DMS 273 (cell line): ENCODE results near the gene CBX4.

Experiments used
- DNase-seq: peaks from one replicate; lab custom pipeline; 2025; ENCODE audit not compliant: unreplicated experiment; lab: John Stamatoyannopoulos, UW

Gene CBX4

DNA sequence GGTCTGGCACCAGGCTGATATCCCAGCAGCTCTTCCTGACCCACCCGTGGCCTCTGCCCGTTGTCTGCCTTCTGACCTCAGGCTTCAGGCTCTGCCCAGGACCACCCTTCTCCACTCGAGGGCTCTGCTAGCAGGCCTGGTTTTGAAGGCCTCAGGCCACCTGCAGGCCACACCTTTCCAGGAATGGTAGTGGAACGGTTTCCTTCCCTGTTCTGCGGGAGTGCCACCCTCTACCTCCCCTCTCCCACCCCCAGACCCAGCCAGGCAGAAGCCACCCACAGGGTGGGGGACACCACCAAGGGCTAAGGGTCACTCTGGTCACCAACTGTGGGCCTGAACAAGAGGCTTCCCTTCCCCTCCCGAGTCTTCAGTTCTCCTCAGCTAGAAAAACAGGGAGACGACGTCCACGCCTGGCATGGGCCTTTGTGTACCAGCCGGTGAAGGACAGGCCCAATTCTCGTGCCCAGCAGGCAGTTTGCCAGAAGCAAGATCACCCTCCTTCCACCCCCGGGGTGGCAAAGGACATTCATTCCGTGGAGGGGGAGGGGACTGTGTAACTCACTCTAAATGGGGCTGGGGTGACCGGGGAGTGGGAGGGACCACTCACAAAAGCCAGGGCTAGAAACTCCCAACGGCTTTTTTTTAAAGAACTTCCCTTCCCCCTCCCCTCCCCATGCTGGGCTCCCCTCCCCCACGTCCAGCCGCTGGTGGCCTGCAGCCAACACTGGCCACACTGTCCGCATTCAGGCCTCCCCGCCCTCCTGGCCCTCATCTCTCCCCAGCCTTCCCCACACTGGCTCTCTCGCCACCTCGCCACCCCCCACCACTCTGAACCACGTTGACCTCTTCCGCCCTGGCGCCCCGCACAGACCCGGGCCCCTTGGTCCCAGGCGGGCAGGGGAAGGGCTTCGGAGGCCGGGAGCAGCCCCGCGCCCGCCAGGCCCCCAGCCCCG lies 7.7 kb downstream of the CBX4 start:
- no peak for DNase-seq

DNA sequence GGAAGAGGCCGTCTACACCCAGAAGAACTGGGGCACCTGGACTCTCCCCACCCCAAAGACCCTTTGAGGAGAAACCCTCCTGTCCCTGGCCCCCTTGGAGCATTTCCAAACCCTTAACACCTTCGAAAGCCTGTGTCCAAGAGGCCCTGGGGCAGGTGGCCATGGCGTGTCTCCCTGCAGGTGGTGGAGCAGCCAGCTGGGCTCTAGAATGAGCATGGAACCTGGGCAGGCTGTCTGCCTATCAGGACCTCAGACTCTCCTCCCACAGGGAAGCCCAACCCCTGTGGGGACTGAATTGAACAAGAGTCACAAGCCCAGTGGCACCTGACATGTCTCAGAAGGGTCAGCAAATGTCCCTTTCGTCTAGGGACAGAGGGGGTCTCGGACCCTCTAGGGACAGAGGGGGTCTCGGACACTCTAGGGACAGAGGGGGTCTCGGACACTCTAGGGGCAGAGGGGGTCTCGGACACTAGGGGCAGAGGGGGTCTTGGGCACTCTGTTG lies 8.4 kb downstream of the CBX4 start:
- DNase-seq: peak; percentile 43

DNA sequence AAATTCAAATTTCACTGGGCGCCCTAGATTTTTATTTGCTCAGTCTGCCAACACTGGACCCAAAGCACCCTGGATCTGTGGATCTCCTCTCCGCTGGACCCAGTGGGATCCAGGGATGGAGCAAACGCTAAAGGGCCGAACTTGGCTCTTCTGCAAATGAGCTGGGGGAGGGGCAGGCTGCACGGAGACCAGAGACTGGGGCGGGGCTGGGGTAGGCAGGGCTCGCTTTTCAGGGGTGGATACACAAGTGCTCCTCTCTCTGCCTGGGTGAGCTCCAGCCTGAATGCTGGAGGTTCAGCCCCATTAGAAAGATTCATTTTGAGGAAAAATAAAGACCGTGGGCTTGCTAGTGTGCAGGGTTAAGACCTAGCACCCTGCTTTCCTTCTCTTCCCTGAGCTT lies 8.9 kb downstream of the CBX4 start:
- no peak for DNase-seq

DNA sequence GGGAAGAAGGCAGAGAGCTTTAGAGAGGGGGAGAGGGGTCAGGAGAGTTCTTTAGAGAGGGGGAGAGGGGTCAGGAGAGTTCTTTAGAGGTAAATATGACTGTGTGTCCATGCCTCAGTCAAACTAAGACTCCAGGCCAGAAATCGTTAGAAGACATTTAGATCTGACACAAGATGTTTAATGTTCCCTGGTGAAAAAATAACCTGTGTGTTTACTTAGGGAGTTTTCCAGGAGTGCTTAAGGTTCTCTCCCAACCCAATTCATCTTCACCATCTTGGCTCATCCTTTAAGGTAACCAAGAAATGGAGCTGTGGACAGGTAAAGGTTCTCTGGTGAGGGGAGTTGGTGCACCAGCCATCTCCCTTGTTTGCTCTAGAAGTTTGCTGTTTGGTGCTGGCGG lies 9.8 kb downstream of the CBX4 start:
- no peak for DNase-seq

DNA sequence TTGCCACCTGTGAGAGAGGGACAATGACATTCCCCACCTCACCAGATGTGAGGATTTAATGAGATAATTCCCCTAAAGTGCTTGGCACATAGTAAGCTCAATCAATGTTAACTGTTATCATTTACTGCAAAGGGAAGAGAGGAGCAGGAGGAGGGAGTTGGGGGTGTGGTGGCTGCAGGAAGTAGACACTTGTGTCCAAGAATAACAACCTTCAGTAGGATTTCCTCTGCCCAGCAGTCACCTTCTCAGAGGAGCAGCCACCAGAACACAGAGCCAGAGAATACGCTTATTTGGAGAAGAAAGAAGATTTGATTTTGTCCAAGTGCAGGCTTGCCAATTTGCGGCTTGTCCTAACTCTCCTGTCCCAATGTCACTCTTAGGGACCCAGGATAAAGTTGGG lies 10.2 kb downstream of the CBX4 start:
- no peak for DNase-seq

DNA sequence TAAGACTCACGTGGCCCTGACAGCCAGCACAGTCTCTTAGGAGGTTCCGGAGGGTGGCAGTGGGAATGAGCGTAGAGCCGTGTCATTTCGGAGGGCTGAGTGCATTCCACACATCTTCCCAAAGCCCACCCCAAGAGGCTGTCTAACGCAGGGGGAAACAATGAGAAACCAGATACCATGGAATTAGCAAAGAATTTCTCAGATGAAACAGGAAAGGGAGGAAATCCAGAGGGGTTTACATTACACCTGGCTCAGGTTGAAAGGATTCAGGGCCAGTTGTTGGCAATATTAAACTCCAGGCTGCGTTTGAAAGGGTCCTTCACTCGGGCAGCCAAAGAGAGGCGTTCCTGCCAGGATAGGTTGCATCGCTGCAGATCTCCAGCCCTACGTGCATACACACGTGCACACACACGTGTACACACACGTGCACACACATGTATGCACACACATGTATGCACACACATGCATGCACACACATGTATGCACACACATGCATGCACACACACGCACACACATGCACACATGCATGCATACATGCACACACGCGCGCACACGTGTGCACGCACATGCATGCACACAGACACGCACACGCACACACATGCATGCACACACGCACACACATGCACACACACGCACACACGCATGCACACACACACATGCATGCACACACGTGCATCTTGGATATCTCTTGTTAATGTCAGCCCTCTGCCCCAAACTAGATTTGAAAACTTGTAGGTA lies 12.2 kb downstream of the CBX4 start:
- DNase-seq: no peak

DNA sequence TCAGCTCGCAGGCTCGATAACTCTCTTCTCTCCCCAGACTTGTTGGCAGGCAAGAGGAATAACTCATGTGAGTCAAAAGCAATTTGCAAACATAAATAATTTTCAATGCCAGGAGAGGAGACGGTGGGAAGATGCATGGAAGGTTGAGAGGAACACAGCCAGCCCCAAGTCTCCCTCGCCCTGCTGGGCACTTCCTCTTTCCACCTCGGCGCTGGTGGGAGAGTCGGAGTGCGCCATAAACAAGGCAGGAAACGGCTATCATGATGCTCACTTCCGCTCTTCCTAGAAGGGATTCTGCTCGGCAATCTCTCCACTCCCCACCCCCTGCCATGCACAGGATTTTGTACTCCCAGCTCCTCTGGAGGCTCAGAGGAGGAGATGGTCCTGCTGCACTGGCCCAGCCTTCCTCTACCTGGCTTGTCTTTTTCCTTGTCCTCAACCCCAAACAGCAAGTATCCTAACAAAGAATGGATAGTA lies 13.0 kb downstream of the CBX4 start:
- DNase-seq: no peak

DNA sequence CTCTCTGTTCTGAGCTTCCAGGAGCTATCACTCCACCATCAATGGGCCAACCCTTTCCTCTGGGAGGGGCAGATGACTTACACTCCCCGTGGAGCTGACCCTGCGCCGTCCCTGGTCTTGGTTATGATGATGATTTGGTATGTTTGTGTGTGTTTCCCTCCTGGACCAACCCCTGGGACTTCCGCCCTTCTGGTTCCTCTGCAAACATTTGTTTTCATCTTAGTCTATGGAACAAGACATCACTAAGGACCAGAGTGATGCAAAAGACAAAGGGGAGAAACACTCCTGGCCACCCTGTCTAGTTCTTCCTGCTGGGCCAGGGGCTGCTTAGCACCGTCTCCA lies 13.7 kb downstream of the CBX4 start:
- no peak for DNase-seq

DNA sequence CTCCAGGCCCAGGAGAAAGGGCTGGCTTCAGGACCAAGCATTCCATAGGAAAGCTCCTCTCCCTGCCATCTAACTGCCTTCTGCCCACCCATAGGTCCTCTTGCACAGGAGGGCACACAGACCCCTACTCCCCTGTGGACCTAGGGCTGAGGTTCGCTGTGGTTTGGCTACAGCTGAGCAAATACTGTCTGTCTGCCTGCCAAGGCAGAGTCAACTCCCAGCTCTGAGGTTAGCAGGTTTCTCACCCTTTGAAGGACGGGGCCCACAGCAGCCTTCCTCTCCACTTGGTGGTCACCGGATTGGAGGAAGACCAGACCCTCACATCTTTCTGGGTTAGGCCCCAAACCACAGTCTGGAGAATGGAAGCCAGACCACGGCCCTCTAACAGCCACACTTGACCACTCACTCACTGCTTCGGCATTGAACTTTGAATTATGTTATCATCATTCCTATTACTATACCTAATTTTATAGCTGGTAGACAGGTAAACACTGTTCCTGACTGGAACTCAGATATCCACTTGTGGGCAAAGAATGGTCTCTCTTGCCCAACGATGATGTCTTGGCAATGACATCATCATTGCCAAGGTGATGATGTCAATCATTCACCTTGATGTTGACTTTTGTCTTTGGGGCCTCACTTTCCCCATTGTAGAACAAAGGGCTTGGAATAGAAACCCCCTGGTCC lies 14.2 kb downstream of the CBX4 start:
- DNase-seq: no peak

DNA sequence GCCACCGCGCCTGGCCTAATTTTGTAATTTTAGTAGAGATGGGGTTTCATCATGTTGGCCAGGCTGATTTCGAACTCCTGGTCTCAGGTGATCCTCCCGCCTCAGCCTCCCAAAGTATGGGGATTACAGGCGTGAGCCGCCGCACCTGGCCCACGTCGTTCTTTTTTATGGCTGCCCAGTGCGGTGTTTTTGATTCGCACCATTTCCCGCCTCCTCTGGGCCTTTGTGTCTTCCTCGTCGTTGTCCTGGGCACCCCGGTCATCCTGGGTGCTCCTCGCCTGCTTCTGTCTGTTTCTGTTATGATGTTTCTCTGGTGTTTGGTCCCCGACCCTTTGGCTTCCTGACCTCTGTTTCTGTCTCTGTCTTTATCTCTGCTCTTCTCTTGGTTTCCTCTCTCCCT lies 15.0 kb downstream of the CBX4 start:
- DNase-seq: no peak

DNA sequence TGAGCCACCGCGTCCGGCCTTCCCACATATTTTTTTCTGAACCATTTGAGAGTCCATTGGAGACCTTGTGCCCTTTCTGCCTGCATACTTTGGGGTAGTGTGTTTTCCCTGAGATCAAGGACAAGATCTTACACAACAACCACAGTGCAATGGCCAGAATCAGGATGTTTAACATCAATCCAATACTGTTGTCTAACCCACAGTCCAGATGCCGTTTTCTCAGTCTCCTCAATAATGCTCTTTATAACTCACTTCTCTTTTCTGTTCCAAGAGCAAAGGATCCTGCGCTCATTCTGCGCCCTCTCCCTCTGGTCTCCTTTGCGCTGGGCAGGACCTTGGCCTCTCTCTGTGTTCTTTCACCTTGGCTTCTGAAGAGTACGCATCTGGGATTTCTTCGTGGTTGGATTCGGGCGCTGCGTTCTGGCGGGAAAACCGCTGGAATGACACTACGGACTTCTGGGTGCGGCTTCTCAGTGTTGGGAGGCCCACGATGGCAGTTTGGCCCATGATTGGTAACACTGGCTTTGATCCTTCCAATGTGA lies 16.6 kb downstream of the CBX4 start:
- DNase-seq: no peak

DNA sequence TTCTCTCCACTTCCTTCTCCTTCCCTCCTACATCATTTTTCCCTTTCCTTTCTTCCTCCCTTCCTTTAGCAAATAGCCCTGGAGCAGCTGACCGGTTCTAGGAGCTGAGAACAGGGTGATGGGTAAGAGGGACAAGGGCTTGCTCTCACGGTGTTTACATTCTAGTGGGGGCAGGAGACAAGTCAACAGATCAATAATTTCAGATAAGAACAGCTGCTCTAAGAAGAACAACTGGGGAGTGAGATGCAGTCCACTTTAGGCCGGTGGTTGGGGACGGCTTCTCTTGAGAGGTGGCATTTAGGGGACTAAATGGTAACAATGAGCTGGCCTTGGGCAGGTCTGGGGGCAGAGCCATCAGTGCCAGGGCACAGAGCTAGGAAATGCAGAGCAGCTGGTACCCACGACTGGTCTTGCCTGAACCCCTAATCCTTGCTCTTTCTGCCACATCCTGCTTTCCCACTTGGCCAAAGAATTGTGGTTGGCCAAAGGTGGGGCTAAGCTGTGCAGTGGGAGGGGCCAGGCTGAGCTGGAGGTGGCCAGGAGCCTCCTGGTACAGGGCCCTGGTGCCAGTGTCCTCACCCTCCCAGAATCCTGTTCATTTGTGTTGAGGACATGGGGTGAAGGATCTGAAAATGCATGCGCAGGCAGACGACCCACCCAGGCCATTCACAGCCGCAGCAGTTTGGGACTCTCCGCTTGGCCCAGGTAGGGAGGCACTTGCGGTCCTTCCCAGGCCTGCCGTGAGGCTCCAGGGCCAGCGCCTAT lies 17.7 kb downstream of the CBX4 start:
- no peak for DNase-seq

DNA sequence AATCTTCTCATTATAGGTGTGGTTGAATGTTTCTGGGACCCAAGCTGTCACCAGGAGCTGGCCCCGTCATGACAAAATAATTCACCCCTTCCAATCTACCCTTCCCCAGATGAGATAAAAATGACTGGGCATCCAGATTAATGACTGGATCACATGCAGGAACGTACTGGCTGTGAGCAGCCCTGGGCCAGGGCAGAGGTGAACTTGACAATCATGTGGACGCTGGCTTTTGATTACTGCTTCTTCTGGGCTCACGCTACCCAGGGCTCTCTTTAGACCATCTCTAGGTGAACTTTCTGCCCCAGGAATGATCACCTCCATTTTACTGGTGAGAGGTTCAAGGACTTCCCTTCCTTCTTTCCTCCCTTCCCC lies 18.3 kb downstream of the CBX4 start:
- DNase-seq: no peak

DNA sequence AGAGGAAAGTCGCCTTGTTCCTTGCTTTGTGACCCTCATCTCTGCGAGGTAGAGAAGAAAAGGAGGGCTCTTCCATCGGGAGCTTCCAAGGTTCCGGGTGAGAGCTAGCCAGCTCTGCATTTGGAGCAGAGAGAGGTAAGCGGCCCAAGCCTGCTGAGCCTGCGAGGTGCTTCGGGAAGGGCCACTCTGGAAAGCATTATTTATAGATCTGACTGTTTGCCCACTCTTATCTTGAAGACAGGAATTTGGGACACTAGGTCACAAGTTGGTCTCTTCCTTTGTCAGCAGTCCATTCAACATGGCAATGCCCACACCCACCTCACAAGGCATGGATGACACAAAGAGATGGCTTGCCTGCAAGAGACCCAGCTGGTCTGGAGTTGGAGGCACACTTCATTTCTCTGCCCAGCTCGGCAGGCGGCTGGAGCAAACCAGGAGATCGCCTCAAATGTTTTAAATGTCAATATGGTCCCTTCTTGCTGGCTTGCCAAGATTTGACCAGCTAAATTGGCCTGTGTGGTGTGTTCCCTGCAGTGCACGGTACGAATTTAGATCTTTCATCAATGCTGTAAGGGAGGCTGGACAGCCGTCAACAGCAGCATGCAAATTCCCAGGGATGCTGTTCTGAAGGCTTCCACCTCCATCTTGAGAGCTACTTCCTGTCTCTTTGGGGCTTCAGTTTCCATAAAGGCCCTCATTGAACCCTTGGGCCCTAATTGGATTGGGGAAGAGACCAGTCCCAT lies 19.5 kb downstream of the CBX4 start:
- DNase-seq: no peak

DNA sequence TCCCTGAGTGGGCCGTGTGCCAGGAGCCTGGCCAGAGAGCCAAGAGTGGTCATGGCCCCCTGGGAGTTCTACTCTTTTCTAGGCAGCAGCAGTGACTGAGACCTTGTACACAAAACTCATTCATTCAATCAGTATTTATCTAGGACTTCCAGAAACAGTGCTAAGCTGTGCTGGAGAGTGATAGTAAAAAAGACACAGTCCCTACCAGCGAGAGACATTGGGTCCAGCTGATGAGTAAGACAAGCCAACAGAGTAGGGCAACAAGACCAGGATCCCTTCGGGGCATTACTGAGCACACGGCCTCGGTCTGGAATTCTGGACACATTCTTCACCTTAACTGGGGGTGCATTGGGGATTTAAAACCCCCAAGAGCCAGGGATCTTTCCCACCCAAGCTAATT lies 20.2 kb downstream of the CBX4 start:
- no peak for DNase-seq

DNA sequence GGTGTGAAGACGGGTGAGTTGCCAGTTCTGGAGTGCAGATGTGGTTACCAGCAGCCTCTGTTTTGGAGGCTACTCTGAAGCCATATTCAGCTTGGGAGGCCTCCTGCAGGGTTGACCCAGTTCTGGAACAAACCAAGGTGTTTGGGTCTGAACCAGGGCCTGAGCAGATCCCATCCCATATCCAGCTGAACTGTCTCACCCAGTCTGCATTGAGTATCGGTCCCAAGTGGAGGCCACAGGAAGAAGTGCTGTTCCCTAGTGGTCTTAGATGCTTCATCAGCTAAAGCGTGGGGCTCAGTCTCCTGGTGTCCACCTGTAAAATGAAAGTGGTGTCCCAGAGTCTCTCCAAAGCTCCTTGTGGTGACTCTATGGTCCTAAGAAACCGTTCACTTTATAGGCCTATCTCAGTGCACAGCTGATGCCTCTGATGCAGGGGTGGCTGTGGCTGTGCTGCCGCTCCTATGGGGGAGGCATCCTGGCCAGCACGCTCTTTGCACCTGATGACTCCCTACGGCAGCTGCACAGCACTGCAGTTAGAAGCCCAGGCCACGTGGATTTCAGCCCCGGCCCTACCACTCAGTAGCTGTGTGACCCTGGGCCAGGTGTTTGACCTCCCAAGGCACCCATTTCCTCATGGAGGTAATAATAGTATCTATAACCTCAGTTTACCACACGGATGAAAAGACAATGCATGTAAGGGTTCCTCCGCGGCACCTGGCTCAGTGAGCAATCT lies 21.0 kb downstream of the CBX4 start:
- DNase-seq: no peak

DNA sequence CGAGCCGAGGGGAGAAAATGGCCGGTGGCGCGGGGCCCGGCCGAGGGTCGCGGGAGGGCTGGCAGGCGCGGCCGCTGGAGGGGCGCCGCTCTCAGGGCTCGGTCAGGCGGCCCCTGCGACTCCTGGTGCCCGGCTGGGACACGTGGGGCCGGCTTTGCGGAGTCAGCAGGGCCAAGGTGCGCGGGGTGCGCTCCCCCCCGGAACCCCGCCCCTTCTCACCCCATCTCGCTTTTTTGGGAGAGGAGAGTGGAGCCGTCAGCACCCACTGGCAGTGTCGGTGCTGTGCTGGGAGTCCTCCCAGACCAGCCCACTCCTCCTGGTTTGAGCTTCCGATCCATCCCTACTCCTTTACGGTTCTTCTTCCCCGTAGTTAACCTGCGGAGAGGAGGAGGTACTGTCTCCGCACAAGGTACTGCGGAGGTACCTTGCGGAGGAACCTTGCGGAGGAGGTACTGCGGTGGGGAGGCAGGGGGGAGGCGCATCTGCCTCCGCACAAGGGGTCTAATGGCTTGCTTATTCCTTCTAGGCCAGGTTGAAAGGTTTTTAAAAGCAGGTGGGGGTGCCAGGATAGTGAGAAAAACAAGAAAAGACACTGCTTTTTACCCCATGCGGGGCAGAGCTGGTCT lies 23.3 kb downstream of the CBX4 start:
- DNase-seq: no peak

DNA sequence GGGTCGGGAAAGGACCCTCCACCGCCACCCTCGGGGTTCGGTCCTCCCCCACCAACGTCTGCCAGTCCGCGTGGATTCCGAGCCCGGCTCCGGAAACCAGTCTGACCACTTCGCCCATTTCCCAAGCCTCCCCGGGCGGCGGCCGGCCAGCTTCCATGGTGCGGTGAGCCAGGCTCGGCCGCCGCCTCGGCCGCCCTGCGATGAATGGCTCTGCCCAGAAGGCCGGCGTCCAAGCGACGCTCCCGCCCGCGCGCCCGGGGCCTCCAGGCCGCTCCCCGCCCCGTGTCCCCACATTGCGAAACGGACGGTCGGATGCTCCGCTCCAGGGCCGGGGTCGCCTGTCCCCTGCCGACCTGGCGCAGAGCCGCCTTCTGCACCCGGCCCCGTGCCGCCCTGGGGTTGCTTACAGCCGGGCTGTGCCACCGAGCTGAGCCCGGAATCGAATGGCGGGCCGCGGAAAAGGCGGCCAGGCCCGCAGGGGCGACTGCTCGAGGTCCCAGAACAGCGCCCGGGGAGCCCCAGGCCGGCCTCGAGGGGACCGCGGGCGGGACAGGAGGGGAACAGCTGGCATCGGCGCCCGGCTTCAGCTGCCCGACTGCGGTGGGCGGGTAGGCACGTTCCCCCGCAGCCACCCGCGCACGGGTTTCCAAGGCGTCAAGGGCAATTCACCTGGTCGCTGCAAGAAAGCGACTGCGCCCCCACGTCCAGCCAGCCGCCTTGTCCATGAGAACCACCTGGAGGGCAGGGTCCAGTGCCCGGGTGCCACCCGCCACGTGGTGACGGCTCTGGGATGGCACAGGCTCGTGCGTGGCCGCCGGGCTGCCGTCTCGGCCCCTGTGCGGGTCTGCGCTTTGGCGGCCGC lies 24.0 kb downstream of the CBX4 start:
- no peak for DNase-seq
